Vagina (tissue), 2 donors: ENCODE data around the gene YWHAE.

ENCODE experiments used
- POLR2A ChIP-seq, 2 donors: fragments of 450-650 bp; IDR thresholded peaks; one replicate each; pipeline ENCODE4 v1.6.1; 2017; ENCODE audit warnings: antibody characterized with exemption in 2 of 2, mild to moderate bottlenecking in 2 of 2, moderate library complexity in 2 of 2
- POLR2AphosphoS5 ChIP-seq, 2 donors: sonication (generic); formaldehyde crosslinking; IDR thresholded peaks; one replicate each; pipeline ENCODE4 v1.9.0; 2017; ENCODE audit warnings: antibody characterized with exemption in 2 of 2, mild to moderate bottlenecking in 2 of 2, low read depth in 1 of 2; ENCODE audit not compliant: insufficient read depth in 1 of 2
- TF ChIP-seq, protein P1 (sequence below), 3 experiments: fragments of 450-650 bp in 2 of 3; fragments of 200-600 bp in 1 of 3; sonication (generic) in 1 of 3; IDR thresholded peaks; one replicate each; pipeline ENCODE4 v1.5.1; 2017 to 2019; ENCODE audit warnings: antibody characterized with exemption in 3 of 3, mild to moderate bottlenecking in 2 of 3, moderate library complexity in 2 of 3

- TF ChIP-seq POLR2AphosphoS5 (IDR thresholded peaks at IDR 0.05; ENCODE audit: insufficient read depth in 1 of 2, low read depth in 1 of 2) (no peak), POLR2A (IDR thresholded peaks at IDR 0.05) (no peak)
- TF ChIP-seq, protein P1, sequence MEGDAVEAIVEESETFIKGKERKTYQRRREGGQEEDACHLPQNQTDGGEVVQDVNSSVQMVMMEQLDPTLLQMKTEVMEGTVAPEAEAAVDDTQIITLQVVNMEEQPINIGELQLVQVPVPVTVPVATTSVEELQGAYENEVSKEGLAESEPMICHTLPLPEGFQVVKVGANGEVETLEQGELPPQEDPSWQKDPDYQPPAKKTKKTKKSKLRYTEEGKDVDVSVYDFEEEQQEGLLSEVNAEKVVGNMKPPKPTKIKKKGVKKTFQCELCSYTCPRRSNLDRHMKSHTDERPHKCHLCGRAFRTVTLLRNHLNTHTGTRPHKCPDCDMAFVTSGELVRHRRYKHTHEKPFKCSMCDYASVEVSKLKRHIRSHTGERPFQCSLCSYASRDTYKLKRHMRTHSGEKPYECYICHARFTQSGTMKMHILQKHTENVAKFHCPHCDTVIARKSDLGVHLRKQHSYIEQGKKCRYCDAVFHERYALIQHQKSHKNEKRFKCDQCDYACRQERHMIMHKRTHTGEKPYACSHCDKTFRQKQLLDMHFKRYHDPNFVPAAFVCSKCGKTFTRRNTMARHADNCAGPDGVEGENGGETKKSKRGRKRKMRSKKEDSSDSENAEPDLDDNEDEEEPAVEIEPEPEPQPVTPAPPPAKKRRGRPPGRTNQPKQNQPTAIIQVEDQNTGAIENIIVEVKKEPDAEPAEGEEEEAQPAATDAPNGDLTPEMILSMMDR (IDR thresholded peaks at IDR 0.05), result no peak
Observed at GRCh38 chr17:1343554-1343953, 56.5 kb downstream of the YWHAE start.
